Retina (tissue), 1 donor: Measurements from ENCODE around the gene MRPS12.

ENCODE experiments used
- DNase-seq: peaks from one replicate; pipeline ENCODE4 v3.0.0-alpha.2; 2016

The MRPS12 gene

DNA sequence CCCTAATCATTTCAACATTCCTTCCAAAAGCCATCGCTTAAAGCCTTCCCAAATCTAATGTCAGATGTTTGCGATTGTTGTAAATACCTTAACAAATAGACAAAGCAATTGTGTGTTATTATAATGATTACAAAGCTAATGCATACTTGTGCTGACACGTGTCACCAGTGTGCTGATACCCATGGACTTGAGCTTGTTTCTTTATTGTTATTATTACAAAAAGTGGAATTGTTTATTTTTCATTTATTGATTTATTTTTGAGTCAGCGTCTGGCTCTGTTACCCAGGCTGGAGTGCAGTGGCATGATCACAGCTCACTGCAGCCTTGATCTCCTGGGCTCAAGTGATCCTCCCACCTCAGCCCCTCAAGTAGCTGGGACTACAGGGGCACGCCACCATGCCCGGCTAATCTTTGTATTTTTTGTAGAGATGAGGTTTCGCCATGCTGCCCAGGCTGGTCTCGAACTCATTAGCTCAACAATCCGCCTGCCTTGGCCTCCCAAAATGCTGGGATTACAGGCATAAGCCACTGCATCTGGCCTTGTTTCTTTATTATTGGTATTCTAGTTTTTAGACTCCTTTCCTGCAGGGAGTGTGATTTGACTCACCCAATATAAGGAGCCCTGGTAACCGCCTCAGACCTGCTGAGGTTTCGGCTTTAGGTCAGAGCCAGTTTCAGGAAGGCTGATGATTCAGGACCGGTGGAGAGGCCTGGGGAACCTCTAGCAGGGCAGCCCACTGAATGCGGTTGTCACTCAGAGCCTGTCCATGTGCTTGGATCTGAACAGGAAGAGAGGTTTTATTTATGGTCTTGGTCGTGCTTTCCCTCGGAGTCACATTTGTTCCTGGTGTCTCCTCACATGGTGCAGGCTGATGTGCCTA, 46.9 kb downstream of the MRPS12 start:
- no peak for DNase-seq

GRCh38 chr19:38978326-38978689, 47.6 kb downstream of the MRPS12 start:
- no peak for DNase-seq

GRCh38 chr19:38979812-38980211, 49.1 kb downstream of the MRPS12 start:
- DNase-seq = no peak

DNA sequence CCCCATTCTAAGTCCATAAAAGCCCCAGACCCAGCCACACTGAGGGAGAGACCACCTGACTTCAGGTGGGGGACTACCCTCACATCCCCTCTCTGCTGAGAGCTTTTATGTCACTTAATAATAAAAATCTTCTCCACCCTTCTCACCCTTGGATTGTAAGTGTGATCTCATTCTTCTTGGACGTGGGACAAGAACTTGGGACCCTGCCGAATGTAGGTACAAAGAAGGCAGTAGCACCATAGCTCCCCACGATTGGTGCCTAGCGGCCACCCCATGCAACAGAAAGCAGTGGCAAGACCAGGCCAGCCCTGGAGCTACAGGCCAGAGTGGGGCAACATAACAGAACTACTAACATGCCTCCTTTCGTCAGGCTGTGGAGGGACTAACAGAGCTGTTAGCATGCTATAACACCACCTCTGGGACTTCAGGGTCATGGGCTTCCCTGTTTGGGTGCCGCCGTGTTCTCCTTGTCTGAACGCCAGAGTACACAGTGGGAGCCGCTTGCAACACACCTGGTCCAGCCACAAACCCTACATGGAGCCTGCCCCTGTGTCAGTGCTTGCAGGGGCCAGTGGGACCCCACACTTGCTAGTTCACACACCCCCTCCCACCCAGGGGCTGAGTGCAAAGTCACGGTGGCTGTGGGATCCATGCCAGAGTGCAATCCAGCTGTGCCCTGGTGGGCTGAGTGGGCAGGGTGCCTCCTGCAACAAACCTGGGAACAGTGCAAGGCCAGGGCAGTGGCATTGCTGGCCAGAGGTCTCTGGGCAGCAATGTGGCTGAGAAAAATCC, 50.0 kb downstream of the MRPS12 start:
- DNase-seq = no peak
